Right lobe of liver (tissue), 6 donors: Measurements from ENCODE around the gene TSC1. TPM values are rescaled to one million over a fixed set of nuclear protein-coding genes. Genes with fewer than 3 reads are reported as not detected.

Source experiments
- ATAC-seq, 4 donors: fragments of 200-7000 bp; cut with Tn5 transposase; one replicate each; pipeline ENCODE4 v1.9.1; 2020; ENCODE audit warnings: mild to moderate bottlenecking in 4 of 4, moderate library complexity in 4 of 4
- DNase-seq, 3 donors: peaks; one replicate each; pipeline ENCODE4 v3.0.0-alpha.2; 2020
- H3K27ac ChIP-seq, 3 donors: fragments of 200-600 bp; one replicate each; pipeline ENCODE4 v1.8.0; 2022
- H3K27me3 ChIP-seq, 2 donors: fragments of 200-600 bp; one replicate each; pipeline ENCODE4 v1.8.0; 2022
- H3K36me3 ChIP-seq, 4 donors: fragments of 200-600 bp; sonication (generic) in 1 of 4; one replicate each; pipeline versions ENCODE4 v1.5.1 to v1.8.0; 2017 to 2022; ENCODE audit warnings: control low read depth in 1 of 4
- H3K4me1 ChIP-seq, 4 donors: fragments of 200-600 bp; sonication (generic) in 1 of 4; one replicate each; pipeline versions ENCODE4 v1.5.1 to v1.8.0; 2017 to 2022; ENCODE audit warnings: control low read depth in 1 of 4
- H3K4me3 ChIP-seq, 3 donors: fragments of 200-600 bp; one replicate each; pipeline ENCODE4 v1.8.0; 2022
- H3K9me3 ChIP-seq, 4 donors: fragments of 200-600 bp; sonication (generic) in 1 of 4; one replicate each; pipeline versions ENCODE4 v1.5.1 to v1.8.0; 2017 to 2022; ENCODE audit warnings: control low read depth in 1 of 4
- CTCF ChIP-seq, 4 donors: fragments of 200-600 bp in 3 of 4; fragments of 450-650 bp in 1 of 4; IDR thresholded peaks; one replicate each; pipeline versions ENCODE4 v1.5.1 to v1.8.0; 2016 to 2022; ENCODE audit warnings: antibody characterized with exemption in 4 of 4, mild to moderate bottlenecking in 2 of 4
- POLR2A ChIP-seq: fragments of 450-650 bp; IDR thresholded peaks from one replicate; pipeline ENCODE4 v1.6.1; 2017; ENCODE audit warnings: antibody characterized with exemption, mild to moderate bottlenecking
- WGBS: methylation state at CpG from one replicate; pipeline ENCODE4 v1.1.6; 2018; ENCODE audit warnings: low coverage, low lambda C conversion rate; ENCODE audit not compliant: insufficient coverage; ENCODE audit errors: missing lambda C conversion rate; 5-methylcytosine and 5-hydroxymethylcytosine counted together
- intact Hi-C, 2 donors: fragments of 100-400 bp; cut with DNase I; formaldehyde crosslinking; loops; one replicate each; pipeline versions ENCODE4 v1.11.2 to v1.14.1; 2022
- total RNA-seq, 6 experiments: library from RNA; depleted of rRNA in 2 of 6; stranded (reverse); fragments of >200 nt in 2 of 6; fragmentation: NEBNext Ultra II Directional in 3 of 6; extraction: Animal tissue kit (Norgen Biotek cat#: 25700) in 3 of 6; gene quantifications; one replicate each; pipeline versions ENCODE4 v1.1.0 to v1.2.4, GENCODE V29; 2016 to 2023
- donor health status: DM: no; HTN: yes; CAD: no.
- donor health status: DM: no; HTN: no; CAD: no.
- donor health status: DM: no; HTN: no; CAD: no.
- donor health status: DM: no; HTN: yes; CAD: no.
- donor health status: DM: no; HTN: yes; CAD: no.

Gene TSC1
- total RNA-seq, 6 experiments from 2014 or later = 14.2 to 22.8 (median 18.3) TPM

- H3K4me1 ChIP-seq = peaks cover 0 to 21% (median 6%) of the 10 kb centered on the region in 4 donors
- H3K4me3 ChIP-seq = peak overlapping the region; percentile 99 to 100 (median 99)
- no peaks in the 10 kb centered on the region for H3K9me3 ChIP-seq
- intact Hi-C loops = no loop called here
- 1% methylated on average over 23 of the region's 25 CpGs for whole genome bisulfite sequencing
- TF ChIP-seq CTCF (IDR thresholded peaks at IDR 0.05) (no peak), POLR2A (no peak)
- H3K36me3 ChIP-seq = no peaks in the 10 kb centered on the region
- peak overlapping the region; percentile 97 to 99 (median 99) for H3K27ac ChIP-seq
- H3K27me3 ChIP-seq = no peaks in the 10 kb centered on the region
- ATAC-seq = no peak
- no peak for DNase-seq
Measured at GRCh38 chr9:132943651-132944293, 644 bp downstream of the TSC1 start.

- Histone ChIP-seq H3K4me1 (peaks cover 0 to 21% (median 6%) of the 10 kb centered on the region in 4 donors), H3K36me3 (no peaks in the 10 kb centered on the region), H3K9me3 (no peaks in the 10 kb centered on the region), H3K4me3 (no peak overlapping the region), H3K27ac (no peak overlapping the region), H3K27me3 (no peaks in the 10 kb centered on the region)
- intact Hi-C loops = no loop called here
- DNase-seq (no peak), ATAC-seq (no peak)
- 65% methylated on average over 5 of the region's 5 CpGs for WGBS
- TF ChIP-seq POLR2A (no peak), CTCF (IDR thresholded peaks at IDR 0.05) (no peak)
Measured at GRCh38 chr9:132942541-132943182, 1.8 kb downstream of the TSC1 start.

GRCh38 chr9:132939169-132939568, 5.2 kb downstream of the TSC1 start:
- Histone ChIP-seq H3K9me3 (no peaks in the 10 kb centered on the region), H3K36me3 (peaks cover 0 to 4% (median 0%) of the 10 kb centered on the region in 4 donors), H3K4me1 (peaks cover 0 to 21% (median 6%) of the 10 kb centered on the region in 4 donors), H3K27ac (no peak overlapping the region), H3K4me3 (no peak overlapping the region), H3K27me3 (no peaks in the 10 kb centered on the region)
- TF ChIP-seq POLR2A = no peak
- TF ChIP-seq CTCF (IDR thresholded peaks at IDR 0.05) = no peak
- no peak for DNase-seq
- no peak for ATAC-seq
- intact Hi-C loops = no loop called here
- 100% methylated on average over 1 of the region's 1 CpG for WGBS

- Histone ChIP-seq H3K4me1 (peaks cover 0 to 8% (median 0%) of the 10 kb centered on the region in 4 donors), H3K27ac (no peak overlapping the region), H3K36me3 (peaks cover 0 to 6% (median 0%) of the 10 kb centered on the region in 4 donors), H3K9me3 (no peaks in the 10 kb centered on the region), H3K27me3 (no peaks in the 10 kb centered on the region), H3K4me3 (no peak overlapping the region)
- no peak for ATAC-seq
- DNase-seq = no peak
- 84% methylated on average over 7 of the region's 7 CpGs for WGBS
- no peak for TF ChIP-seq CTCF (IDR thresholded peaks at IDR 0.05)
- TF ChIP-seq POLR2A = no peak
- intact Hi-C loops = no loop called here
Measured at GRCh38 chr9:132937463-132937901, 6.9 kb downstream of the TSC1 start.
